A549 treated with ZK216348 at 1 μM for 4 hours (cell line): Measurements from ENCODE around the gene ERICH3. TPM values are rescaled to one million over a fixed set of nuclear protein-coding genes. Genes with fewer than 3 reads are reported as not detected.

Experiments
- total RNA-seq: library from RNA; stranded (reverse); fragments of 200-300 nt; extraction: Qiagen RNA extraction; gene quantifications from 5 replicates; pipeline ENCODE4 v1.2.3, GENCODE V29; 2022; ENCODE audit warnings: low read depth

ERICH3 gene, protein sequence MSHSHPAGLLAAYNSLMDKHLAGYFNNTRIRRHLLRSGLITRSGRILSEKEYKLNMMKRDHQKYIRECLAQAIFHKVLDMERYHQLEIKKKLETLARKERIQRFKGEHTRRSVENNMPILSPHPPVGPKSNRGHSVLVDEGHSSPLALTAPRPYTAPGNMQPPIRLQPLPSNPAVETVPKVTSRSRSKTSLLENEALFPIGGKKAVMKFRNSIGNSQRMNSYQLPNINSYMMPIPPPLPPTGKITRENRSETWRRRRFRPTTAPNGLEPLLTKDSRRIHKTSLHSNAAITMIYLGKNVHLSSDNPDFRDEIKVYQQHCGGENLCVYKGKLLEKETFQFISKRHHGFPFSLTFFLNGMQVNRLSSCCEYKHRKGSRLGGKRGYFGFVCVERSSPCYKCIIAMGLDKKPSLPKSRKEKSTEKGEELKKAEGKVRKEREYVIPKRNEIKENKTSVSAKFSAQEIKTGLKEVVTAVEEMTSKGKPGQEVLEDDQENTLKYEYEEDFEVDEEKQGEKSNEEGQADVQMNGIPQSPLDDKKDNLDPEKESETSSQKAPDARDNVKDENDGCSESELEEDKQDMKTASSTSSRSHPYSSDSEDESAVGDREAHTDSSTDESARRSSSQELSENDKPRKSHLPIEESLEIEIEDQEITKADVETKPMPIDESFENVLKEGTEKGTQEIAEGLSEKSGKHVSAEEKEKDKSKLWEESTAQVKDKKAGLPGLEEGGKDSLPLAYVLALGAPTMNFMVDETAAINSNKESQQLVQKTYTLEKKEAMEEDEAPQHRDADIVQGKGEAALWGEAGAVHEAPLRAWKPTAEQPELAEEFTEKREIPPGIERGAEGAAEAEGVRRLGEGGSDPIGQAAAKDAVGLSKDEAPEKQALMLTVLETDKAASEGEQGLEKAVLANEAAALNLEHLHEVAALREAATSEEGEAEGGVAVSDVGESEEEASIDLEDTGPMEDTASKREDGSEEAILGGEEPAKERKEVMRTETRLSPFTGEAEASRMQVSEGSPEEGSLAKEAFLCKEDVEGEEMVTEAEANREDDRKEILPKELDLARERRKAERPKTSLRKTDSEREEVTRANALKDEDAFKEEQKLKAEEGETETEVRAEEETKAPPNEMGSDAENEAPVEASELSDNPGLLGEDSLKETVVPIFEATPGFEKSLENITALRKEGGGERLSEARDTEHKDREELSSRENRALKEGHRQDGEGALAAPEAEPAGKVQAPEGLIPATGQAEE (N-terminal part only)
- total RNA-seq: not detected in 5 replicates

DNA sequence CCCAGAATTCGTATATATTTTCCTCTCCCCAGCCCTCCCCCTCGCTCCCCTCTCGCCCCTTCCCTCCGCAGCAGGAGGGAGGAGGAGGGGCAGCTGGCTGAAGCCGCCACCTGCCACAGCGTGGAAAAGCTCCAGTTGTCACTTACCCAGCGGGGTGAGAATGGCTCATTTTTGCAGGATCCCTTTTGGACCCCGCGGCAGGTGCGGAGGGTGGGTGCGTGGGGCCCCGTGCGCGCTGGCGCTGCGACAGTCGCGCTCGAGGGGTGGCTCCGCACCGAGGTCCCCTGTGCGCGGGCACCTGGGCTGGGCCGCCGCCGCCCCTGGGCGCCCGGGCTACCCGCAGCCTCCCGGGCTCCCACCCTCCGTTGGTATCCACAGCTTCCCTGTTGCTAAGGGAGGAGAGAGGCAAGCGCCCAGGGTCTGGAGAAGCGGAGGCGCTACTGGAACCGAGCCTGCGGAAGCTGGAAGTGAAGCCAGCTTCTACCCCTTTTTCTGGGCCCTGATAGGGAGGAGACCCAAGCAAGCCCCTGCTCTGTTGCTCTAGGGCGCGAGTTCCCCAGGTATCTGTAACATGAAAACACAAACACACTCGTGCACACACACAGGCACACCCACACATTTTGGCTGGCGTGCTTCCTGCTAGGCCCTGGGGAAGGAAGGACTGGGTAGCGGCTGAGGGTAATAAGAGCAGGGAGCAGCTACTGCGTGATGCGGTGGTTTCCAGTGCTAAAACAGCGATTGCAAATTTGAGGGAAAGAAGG is at the start of gene ERICH3:
Gene ERICH3 (minus strand): TSS at position 442 of the 761 bp plus-strand sequence. CDS start 273 bp downstream, at position 169.

Other genes starting within 250 kb of the ERICH3 start
- not detected in 5 replicates for gene LRRC53, start 161.2 kb downstream of the ERICH3 start, total RNA-seq
- 64.0 to 80.6 TPM (median 65.2 TPM) in 5 replicates for gene CRYZ, start 59.3 kb upstream of the ERICH3 start, total RNA-seq
- gene TYW3, start 59.4 kb upstream of the ERICH3 start, total RNA-seq: 15.4 to 20.5 TPM (median 18.2 TPM) in 5 replicates